Measurements from ENCODE around the gene SCGB1D1.

Gene SCGB1D1

DNA sequence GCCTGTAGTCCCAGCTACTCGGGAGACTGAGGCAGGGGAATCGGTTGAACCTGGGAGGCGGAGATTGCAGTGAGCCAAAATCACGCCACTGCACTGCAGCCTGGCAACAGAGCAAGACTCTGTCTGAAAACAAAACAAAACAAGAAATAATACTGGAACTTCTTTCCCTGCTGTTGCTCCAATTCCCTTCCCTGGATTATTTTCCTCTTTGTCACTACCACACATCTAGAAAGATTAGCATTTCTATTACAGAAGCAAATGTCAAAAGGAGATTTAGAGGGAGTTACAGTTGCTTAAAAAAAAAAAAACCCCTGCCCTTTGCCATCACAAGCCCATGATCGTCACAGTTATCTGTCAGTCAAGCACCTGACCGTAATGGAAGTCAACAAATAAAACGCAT, 17.7 kb upstream of the SCGB1D1 start:
- no peak for DNase-seq (ENCODE audit: low read depth, low spot score)
- ChIA-PET POLR2A (no interaction called here), CTCF (interaction anchor here (1.0 to 3.3 kb wide), 6 partner anchors 18 to 166 kb away, joined by 3 to 19 read pairs (median 3); partner anchors contain the start of gene SCGB1D1)
- TF ChIP-seq, protein P1, sequence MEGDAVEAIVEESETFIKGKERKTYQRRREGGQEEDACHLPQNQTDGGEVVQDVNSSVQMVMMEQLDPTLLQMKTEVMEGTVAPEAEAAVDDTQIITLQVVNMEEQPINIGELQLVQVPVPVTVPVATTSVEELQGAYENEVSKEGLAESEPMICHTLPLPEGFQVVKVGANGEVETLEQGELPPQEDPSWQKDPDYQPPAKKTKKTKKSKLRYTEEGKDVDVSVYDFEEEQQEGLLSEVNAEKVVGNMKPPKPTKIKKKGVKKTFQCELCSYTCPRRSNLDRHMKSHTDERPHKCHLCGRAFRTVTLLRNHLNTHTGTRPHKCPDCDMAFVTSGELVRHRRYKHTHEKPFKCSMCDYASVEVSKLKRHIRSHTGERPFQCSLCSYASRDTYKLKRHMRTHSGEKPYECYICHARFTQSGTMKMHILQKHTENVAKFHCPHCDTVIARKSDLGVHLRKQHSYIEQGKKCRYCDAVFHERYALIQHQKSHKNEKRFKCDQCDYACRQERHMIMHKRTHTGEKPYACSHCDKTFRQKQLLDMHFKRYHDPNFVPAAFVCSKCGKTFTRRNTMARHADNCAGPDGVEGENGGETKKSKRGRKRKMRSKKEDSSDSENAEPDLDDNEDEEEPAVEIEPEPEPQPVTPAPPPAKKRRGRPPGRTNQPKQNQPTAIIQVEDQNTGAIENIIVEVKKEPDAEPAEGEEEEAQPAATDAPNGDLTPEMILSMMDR (IDR thresholded peaks at IDR 0.05; ENCODE audit: insufficient read depth, low read length, missing control alignments), result no peak
- no peak overlapping the region for H3K4me3 ChIP-seq (ENCODE audit: low read depth, low read length)

- no peak for DNase-seq (ENCODE audit: low read depth, low spot score)
- H3K4me3 ChIP-seq (ENCODE audit: low read depth, low read length), result no peak overlapping the region
- ChIA-PET POLR2A (no interaction called here), CTCF (interaction anchor here (1.5 kb wide), 1 partner anchor 151 kb away, joined by 3 read pairs; no protein-coding TSS in a partner anchor)
- TF ChIP-seq, protein P1 (IDR thresholded peaks at IDR 0.05; ENCODE audit: insufficient read depth, low read length, missing control alignments), result no peak
Observed at GRCh38 chr11:62176766-62177165, 13.2 kb upstream of the SCGB1D1 start.

GRCh38 chr11:62179995-62180394, 10.0 kb upstream of the SCGB1D1 start:
- H3K4me3 ChIP-seq (ENCODE audit: low read depth, low read length), result no peak overlapping the region
- POLR2A ChIA-PET, result no interaction called here
- TF ChIP-seq, protein P1 (IDR thresholded peaks at IDR 0.05; ENCODE audit: insufficient read depth, low read length, missing control alignments), result no peak
- DNase-seq (ENCODE audit: low read depth, low spot score), result no peak
- CTCF ChIA-PET, result interaction anchor here (0.9 kb wide), 1 partner anchor 29 kb away, joined by 3 read pairs; no protein-coding TSS in a partner anchor

DNA sequence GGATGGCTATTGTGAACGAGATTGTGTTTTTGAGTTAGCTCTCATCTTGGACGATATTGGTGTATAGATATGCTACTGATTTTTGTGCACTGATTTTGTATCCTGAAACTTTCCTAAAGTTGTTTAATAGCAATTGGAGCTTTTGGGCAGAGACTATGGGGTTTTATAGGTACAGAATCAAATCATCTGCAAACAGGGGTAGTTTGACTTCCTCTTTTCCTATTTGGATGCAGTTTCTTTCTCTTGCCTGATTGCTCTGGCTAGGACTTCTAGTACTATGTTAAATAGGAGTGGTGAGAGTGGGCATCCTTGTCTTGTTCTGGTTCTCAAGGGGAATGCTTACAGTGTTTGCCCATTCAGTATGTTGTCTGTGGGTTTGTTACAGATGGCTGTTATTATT, 8.9 kb upstream of the SCGB1D1 start:
- ChIA-PET POLR2A (no interaction called here), CTCF (interaction anchor here (0.9 kb wide), 1 partner anchor 28 kb away, joined by 3 read pairs; no protein-coding TSS in a partner anchor)
- TF ChIP-seq, protein P1 (IDR thresholded peaks at IDR 0.05; ENCODE audit: insufficient read depth, low read length, missing control alignments), result no peak
- DNase-seq (ENCODE audit: low read depth, low spot score), result no peak
- H3K4me3 ChIP-seq (ENCODE audit: low read depth, low read length), result no peak overlapping the region

- DNase-seq (ENCODE audit: low read depth, low spot score), result no peak
- CTCF ChIA-PET, result interaction anchor here (1.7 kb wide), 1 partner anchor 11 kb away, joined by 4 read pairs; no protein-coding TSS in a partner anchor
Observed at GRCh38 chr11:62182147-62182891, 7.7 kb upstream of the SCGB1D1 start.

GRCh38 chr11:62186195-62186594, 3.8 kb upstream of the SCGB1D1 start:
- ChIA-PET CTCF (no interaction called here), POLR2A (no interaction called here)
- TF ChIP-seq, protein P1 (IDR thresholded peaks at IDR 0.05; ENCODE audit: insufficient read depth, low read length, missing control alignments), result no peak
- no peak overlapping the region for H3K4me3 ChIP-seq (ENCODE audit: low read depth, low read length)
- no peak for DNase-seq (ENCODE audit: low read depth, low spot score)

More at GRCh38 chr11:62182147-62182891, 7.7 kb upstream of the SCGB1D1 start:
- no peak overlapping the region for H3K4me3 ChIP-seq (ENCODE audit: low read depth, low read length)
- TF ChIP-seq, protein P1 (IDR thresholded peaks at IDR 0.05; ENCODE audit: insufficient read depth, low read length, missing control alignments), result no peak
- POLR2A ChIA-PET, result no interaction called here

All from AG04449 (cell line).